Neural cell (in vitro differentiated cells): ENCODE data around the gene EXPH5. TPM values are rescaled to one million over a fixed set of nuclear protein-coding genes. Genes with fewer than 3 reads are reported as not detected.
A peak's percentile ranks its signal among the peaks of the same experiment; 100 is the strongest.

Experiments
- H2AFZ ChIP-seq: fragments of 200-600, 300-800 bp; sonication (generic), shearing (Covaris generic); 2 replicates; pipeline ENCODE4 v1.6.0; 2014; ENCODE audit warnings: low read depth, mild to moderate bottlenecking, antibody characterized with exemption, low read length, moderate library complexity
- H3F3A ChIP-seq: fragments of 200-600 bp; shearing (Covaris generic); 2 replicates; pipeline ENCODE4 v1.6.1; 2016; ENCODE audit warnings: mild to moderate bottlenecking, moderate library complexity, mixed read lengths, antibody characterized with exemption, low read length; ENCODE audit not compliant: insufficient read depth, poor library complexity, severe bottlenecking
- H3K27ac ChIP-seq: fragments of 200-600, 300-800 bp; sonication (generic), shearing (Covaris generic); 2 replicates; pipeline ENCODE4 v1.5.1; 2014; ENCODE audit warnings: mild to moderate bottlenecking, low read length, moderate library complexity
- H3K27me3 ChIP-seq: fragments of 300-800, 200-600 bp; sonication (generic), shearing (Covaris generic); 2 replicates; pipeline ENCODE4 v1.6.0; 2014; ENCODE audit warnings: mild to moderate bottlenecking, low read depth, low read length, moderate library complexity; ENCODE audit not compliant: insufficient read depth
- H3K36me3 ChIP-seq: fragments of 300-800, 200-600 bp; sonication (generic), shearing (Covaris generic); 2 replicates; pipeline ENCODE4 v1.5.1; 2014; ENCODE audit warnings: mild to moderate bottlenecking, antibody characterized with exemption, low read length, moderate library complexity; ENCODE audit not compliant: insufficient read depth
- H3K4me2 ChIP-seq: fragments of 300-800, 200-600 bp; sonication (generic), shearing (Covaris generic); 2 replicates; pipeline ENCODE4 v1.6.0; 2014; ENCODE audit warnings: mild to moderate bottlenecking, low read length
- H3K4me3 ChIP-seq: fragments of 300-800, 200-600 bp; sonication (generic), shearing (Covaris generic); 2 replicates; pipeline ENCODE4 v1.5.1; 2014; ENCODE audit warnings: mild to moderate bottlenecking, low read length, moderate library complexity
- H3K79me2 ChIP-seq: fragments of 200-600 bp; shearing (Covaris generic); replicated peaks from 2 replicates; pipeline ENCODE4 v1.6.0; 2014; ENCODE audit warnings: mild to moderate bottlenecking, low read length, moderate library complexity; ENCODE audit not compliant: insufficient read depth
- H3K9ac ChIP-seq: fragments of 300-800, 200-600 bp; sonication (generic), shearing (Covaris generic); 2 replicates; pipeline ENCODE4 v1.6.1; 2016; ENCODE audit warnings: mild to moderate bottlenecking, low read length, mixed read lengths
- H3K9me2 ChIP-seq: fragments of 200-600 bp; shearing (Covaris generic); 2 replicates; pipeline ENCODE4 v1.6.1; 2016; ENCODE audit warnings: mild to moderate bottlenecking, low read length, mixed read lengths; ENCODE audit not compliant: insufficient read depth
- H3K9me3 ChIP-seq: fragments of 200-600, 300-800 bp; sonication (generic), shearing (Covaris generic); 2 replicates; pipeline ENCODE4 v1.6.1; 2016; ENCODE audit warnings: mild to moderate bottlenecking, mixed run types, low read length, moderate library complexity, mixed read lengths
- H4K20me1 ChIP-seq: fragments of 200-600 bp; shearing (Covaris generic); 2 replicates; pipeline ENCODE4 v1.6.1; 2016; ENCODE audit warnings: mild to moderate bottlenecking, mixed run types; ENCODE audit not compliant: insufficient read depth
- EP300 ChIP-seq: fragments of 450-650 bp; conservative IDR thresholded peaks from 2 replicates; pipeline ENCODE4 v1.6.1; 2014; ENCODE audit warnings: antibody characterized with exemption, mild to moderate bottlenecking, moderate library complexity; ENCODE audit not compliant: poor library complexity, severe bottlenecking
- EZH2 ChIP-seq: fragments of 200-600, 300-800 bp; shearing (Covaris generic), sonication (generic); IDR thresholded peaks from 2 replicates; pipeline ENCODE4 v1.6.1; 2014; ENCODE audit warnings: antibody characterized with exemption, low read length, borderline replicate concordance, mild to moderate bottlenecking; ENCODE audit not compliant: insufficient read depth, poor library complexity, severe bottlenecking
- MXI1 ChIP-seq: fragments of 450-650 bp; conservative IDR thresholded peaks from 2 replicates; pipeline ENCODE4 v1.6.1; 2014; ENCODE audit warnings: antibody characterized with exemption, mild to moderate bottlenecking; ENCODE audit not compliant: poor library complexity, severe bottlenecking
- POLR2AphosphoS5 ChIP-seq: IDR thresholded peaks from 2 replicates; pipeline ENCODE4 v1.6.1; 2012
- RAD21 ChIP-seq: fragments of 450-650 bp; conservative IDR thresholded peaks from 2 replicates; pipeline ENCODE4 v1.6.1; 2014; ENCODE audit warnings: antibody characterized with exemption, mild to moderate bottlenecking, moderate library complexity
- REST ChIP-seq: IDR thresholded peaks from 2 replicates; pipeline ENCODE4 v1.6.1; 2012; ENCODE audit warnings: borderline replicate concordance
- SMC3 ChIP-seq: fragments of 450-650 bp; conservative IDR thresholded peaks from 2 replicates; pipeline ENCODE4 v1.6.1; 2014; ENCODE audit warnings: antibody characterized with exemption, mild to moderate bottlenecking, moderate library complexity; ENCODE audit not compliant: poor library complexity
- TAF1 ChIP-seq: IDR thresholded peaks from 2 replicates; pipeline ENCODE4 v1.6.1; 2012; ENCODE audit warnings: low read depth
- polyA plus RNA-seq: library from polyadenylated mRNA; depleted of rRNA; stranded (reverse); fragments of >200 nt; gene quantifications from 2 replicates; pipeline ENCODE4 v1.2.3, GENCODE V29; 2014
- TF ChIP-seq, protein P1 (sequence below): fragments of 450-650 bp; IDR thresholded peaks from 2 replicates; pipeline ENCODE4 v1.5.1; 2014; ENCODE audit warnings: antibody characterized with exemption, mild to moderate bottlenecking, moderate library complexity; ENCODE audit not compliant: poor library complexity, severe bottlenecking

The EXPH5 gene
- polyA plus RNA-seq, 1 donor from 2014 or later: not detected

DNA sequence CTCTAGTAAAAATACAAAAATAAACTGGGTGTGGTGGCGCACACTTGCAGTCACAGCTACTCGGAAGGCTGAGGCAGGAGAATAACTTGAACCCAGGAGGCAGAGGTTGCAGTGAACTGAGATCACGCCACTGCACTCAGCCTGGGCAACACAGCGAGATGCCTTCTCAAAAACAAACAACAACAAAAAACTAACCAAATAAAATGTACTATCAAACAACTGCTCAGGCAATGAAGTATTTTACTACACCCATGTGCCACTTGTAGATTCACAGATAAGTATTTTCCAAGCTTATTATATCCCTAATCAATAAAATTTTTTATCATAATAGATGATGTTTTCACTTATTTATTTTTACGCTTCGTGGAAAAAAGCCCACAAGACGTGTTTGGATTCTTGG lies 127.2 kb downstream of the EXPH5 start:
- Histone ChIP-seq H3K27me3 (no peaks in the 10 kb centered on the region), H3K36me3 (no peaks in the 10 kb centered on the region), H2AFZ (peak overlapping the region; percentile 90), H3K4me3 (peak overlapping the region; percentile 72), H3F3A (peaks cover 7% of the 10 kb centered on the region), H4K20me1 (no peaks in the 10 kb centered on the region), H3K9me2 (no peaks in the 10 kb centered on the region), H3K27ac (peak overlapping the region; percentile 97), H3K9ac (peak overlapping the region; percentile 93), H3K9me3 (no peaks in the 10 kb centered on the region), H3K79me2 (no peaks in the 10 kb centered on the region), H3K4me2 (peak overlapping the region; percentile 80)
- TF ChIP-seq TAF1 (no peak), REST (no peak), RAD21 (no peak), EZH2 (no peak), MXI1 (no peak), POLR2AphosphoS5 (no peak), EP300 (no peak), SMC3 (no peak)
- TF ChIP-seq, protein P1, sequence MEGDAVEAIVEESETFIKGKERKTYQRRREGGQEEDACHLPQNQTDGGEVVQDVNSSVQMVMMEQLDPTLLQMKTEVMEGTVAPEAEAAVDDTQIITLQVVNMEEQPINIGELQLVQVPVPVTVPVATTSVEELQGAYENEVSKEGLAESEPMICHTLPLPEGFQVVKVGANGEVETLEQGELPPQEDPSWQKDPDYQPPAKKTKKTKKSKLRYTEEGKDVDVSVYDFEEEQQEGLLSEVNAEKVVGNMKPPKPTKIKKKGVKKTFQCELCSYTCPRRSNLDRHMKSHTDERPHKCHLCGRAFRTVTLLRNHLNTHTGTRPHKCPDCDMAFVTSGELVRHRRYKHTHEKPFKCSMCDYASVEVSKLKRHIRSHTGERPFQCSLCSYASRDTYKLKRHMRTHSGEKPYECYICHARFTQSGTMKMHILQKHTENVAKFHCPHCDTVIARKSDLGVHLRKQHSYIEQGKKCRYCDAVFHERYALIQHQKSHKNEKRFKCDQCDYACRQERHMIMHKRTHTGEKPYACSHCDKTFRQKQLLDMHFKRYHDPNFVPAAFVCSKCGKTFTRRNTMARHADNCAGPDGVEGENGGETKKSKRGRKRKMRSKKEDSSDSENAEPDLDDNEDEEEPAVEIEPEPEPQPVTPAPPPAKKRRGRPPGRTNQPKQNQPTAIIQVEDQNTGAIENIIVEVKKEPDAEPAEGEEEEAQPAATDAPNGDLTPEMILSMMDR: no peak

Other genes with a start within 250 kb of the EXPH5 start
- gene C11orf65, start 126.2 kb downstream of the EXPH5 start, polyA plus RNA-seq: 1.1 and 1.4 TPM in 2 replicates
- 0.10 and 0.31 TPM in 2 replicates for gene POGLUT3, start 95.4 kb downstream of the EXPH5 start, polyA plus RNA-seq
- 15.9 and 19.3 TPM in 2 replicates for gene DDX10, start 71.3 kb upstream of the EXPH5 start, polyA plus RNA-seq